Measurements from ENCODE around the gene GNAQ. TPM values are rescaled to one million over a fixed set of nuclear protein-coding genes. Genes with fewer than 3 reads are reported as not detected.

Gene GNAQ
- total and polyA plus RNA-seq, 3 donors from 2014 or later: 23.5 to 42.9 (median 39.4) TPM

GRCh38 chr9:77891128-77891800 is 140.3 kb downstream of the GNAQ start:
- Histone ChIP-seq H3K36me3 (ENCODE audit: low read depth, missing control alignments) (no peaks in the 10 kb centered on the region), H3K4me1 (no peaks in the 10 kb centered on the region), H3K27me3 (no peaks in the 10 kb centered on the region), H3K9me3 (no peaks in the 10 kb centered on the region), H3K4me3 (no peak overlapping the region), H3K27ac (no peak overlapping the region)
- DNase-seq: no peak
- WGBS, 2 donors: 72 to 73% methylated on average over 8 of the region's 8 CpGs
- intact Hi-C loops (cut with DNase I; ENCODE audit: low total_unique reads): no loop called here
- TF ChIP-seq POLR2A (IDR thresholded peaks at IDR 0.05): no peak
- TF ChIP-seq, protein P1, sequence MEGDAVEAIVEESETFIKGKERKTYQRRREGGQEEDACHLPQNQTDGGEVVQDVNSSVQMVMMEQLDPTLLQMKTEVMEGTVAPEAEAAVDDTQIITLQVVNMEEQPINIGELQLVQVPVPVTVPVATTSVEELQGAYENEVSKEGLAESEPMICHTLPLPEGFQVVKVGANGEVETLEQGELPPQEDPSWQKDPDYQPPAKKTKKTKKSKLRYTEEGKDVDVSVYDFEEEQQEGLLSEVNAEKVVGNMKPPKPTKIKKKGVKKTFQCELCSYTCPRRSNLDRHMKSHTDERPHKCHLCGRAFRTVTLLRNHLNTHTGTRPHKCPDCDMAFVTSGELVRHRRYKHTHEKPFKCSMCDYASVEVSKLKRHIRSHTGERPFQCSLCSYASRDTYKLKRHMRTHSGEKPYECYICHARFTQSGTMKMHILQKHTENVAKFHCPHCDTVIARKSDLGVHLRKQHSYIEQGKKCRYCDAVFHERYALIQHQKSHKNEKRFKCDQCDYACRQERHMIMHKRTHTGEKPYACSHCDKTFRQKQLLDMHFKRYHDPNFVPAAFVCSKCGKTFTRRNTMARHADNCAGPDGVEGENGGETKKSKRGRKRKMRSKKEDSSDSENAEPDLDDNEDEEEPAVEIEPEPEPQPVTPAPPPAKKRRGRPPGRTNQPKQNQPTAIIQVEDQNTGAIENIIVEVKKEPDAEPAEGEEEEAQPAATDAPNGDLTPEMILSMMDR (IDR thresholded peaks at IDR 0.05): no peak

- intact Hi-C loops (cut with DNase I; ENCODE audit: low total_unique reads): no loop called here
- no peak overlapping the region for H3K27ac ChIP-seq
- 84 to 91% methylated on average over 2 of the region's 2 CpGs for WGBS, 2 donors
- TF ChIP-seq, protein P1 (IDR thresholded peaks at IDR 0.05): no peak
- TF ChIP-seq POLR2A (IDR thresholded peaks at IDR 0.05): no peak
- no peak for DNase-seq
- H3K4me1 ChIP-seq: no peaks in the 10 kb centered on the region
- no peaks in the 10 kb centered on the region for H3K9me3 ChIP-seq
- H3K36me3 ChIP-seq (ENCODE audit: low read depth, missing control alignments): no peaks in the 10 kb centered on the region
- no peak overlapping the region for H3K4me3 ChIP-seq
- H3K27me3 ChIP-seq: no peaks in the 10 kb centered on the region
Measured at GRCh38 chr9:77887662-77888061, 143.9 kb downstream of the GNAQ start.

GRCh38 chr9:77885104-77885672 is 146.4 kb downstream of the GNAQ start:
- H3K27me3 ChIP-seq: no peaks in the 10 kb centered on the region
- H3K36me3 ChIP-seq (ENCODE audit: low read depth, missing control alignments): no peaks in the 10 kb centered on the region
- 54 to 58% methylated on average over 3 of the region's 3 CpGs for WGBS, 2 donors
- no peak overlapping the region for H3K27ac ChIP-seq
- no peak for DNase-seq
- no peaks in the 10 kb centered on the region for H3K4me1 ChIP-seq
- no peak overlapping the region for H3K4me3 ChIP-seq
- H3K9me3 ChIP-seq: no peaks in the 10 kb centered on the region
- TF ChIP-seq, protein P1 (IDR thresholded peaks at IDR 0.05): no peak
- TF ChIP-seq POLR2A (IDR thresholded peaks at IDR 0.05): no peak
- intact Hi-C loops (cut with DNase I; ENCODE audit: low total_unique reads): no loop called here

GRCh38 chr9:77883846-77884771 is 147.5 kb downstream of the GNAQ start:
- WGBS, 2 donors: 74 to 81% methylated on average over 5 of the region's 5 CpGs
- intact Hi-C loops (cut with DNase I; ENCODE audit: low total_unique reads): no loop called here

More at GRCh38 chr9:77883846-77884771, 147.5 kb downstream of the GNAQ start:
- H3K4me1 ChIP-seq: no peaks in the 10 kb centered on the region
- no peaks in the 10 kb centered on the region for H3K36me3 ChIP-seq (ENCODE audit: low read depth, missing control alignments)
- no peak for DNase-seq
- H3K4me3 ChIP-seq: no peak overlapping the region
- no peak overlapping the region for H3K27ac ChIP-seq
- no peaks in the 10 kb centered on the region for H3K27me3 ChIP-seq
- TF ChIP-seq POLR2A (IDR thresholded peaks at IDR 0.05): no peak
- TF ChIP-seq, protein P1 (IDR thresholded peaks at IDR 0.05): no peak
- no peaks in the 10 kb centered on the region for H3K9me3 ChIP-seq

All from testis (tissue), 3 donors.